Measurements from ENCODE around the gene GTF2B.

GRCh38 chr1:88878731-88879130 lies 12.6 kb downstream of the GTF2B start:
- TF ChIP-seq POLR2A (IDR thresholded peaks at IDR 0.05; ENCODE audit: low read length) (no peak), GATA1 (IDR thresholded peaks at IDR 0.05; ENCODE audit: low read depth, low read length) (no peak)

Measured in erythroblast (primary cell).